ENCODE results near the gene NDUFAF2. TPM values are rescaled to one million over a fixed set of nuclear protein-coding genes. Genes with fewer than 3 reads are reported as not detected.
A peak's percentile ranks its signal among the peaks of the same experiment; 100 is the strongest.
"Not testable (repeated sequence)": the region's sequence is repeated elsewhere in the genome, so short reads cannot be mapped to it uniquely, and the experiment has no call there.

Gene NDUFAF2
- total RNA-seq, 1 donor, result 2.7 TPM

- no peak for DNase-seq (ENCODE audit: low read depth in 2 of 3, low spot score in 2 of 3)
These were observed 44.8 kb downstream of the NDUFAF2 start for GRCh38 chr5:60989790-60990189.

- no peak for DNase-seq (ENCODE audit: low read depth in 2 of 3, low spot score in 2 of 3)
These were observed 47.9 kb downstream of the NDUFAF2 start for GRCh38 chr5:60992871-60993270.

DNA sequence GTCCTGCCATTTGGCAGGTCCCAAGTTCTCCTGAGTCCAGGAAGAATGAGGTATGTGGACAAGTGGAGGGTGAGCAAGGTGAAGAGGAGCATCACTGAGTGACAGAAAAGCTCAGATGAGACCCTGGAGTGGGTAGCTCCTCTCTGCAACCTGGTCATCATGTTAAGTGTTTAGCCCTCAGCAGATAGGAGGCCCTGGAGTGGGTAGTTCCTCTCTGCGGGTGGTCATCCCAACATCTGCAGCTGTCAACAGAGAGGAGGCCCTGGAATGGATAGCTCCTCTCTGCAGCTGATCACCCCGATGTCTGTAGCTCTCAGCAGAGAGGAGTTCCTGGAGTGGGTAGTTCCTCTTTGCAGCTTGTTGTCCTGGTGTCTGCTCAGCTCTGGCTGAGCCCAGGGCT lies 48.4 kb downstream of the NDUFAF2 start:
- DNase-seq (ENCODE audit: low read depth in 2 of 3, low spot score in 2 of 3), result peak in 1 of 3 donors; percentile 10

- DNase-seq (ENCODE audit: low read depth in 2 of 3, low spot score in 2 of 3), result no peak
These were observed 49.0 kb downstream of the NDUFAF2 start for GRCh38 chr5:60993875-60994571.

- DNase-seq (ENCODE audit: low read depth in 2 of 3, low spot score in 2 of 3), result no peak
These were observed 51.4 kb downstream of the NDUFAF2 start for GRCh38 chr5:60996368-60996767.

DNA sequence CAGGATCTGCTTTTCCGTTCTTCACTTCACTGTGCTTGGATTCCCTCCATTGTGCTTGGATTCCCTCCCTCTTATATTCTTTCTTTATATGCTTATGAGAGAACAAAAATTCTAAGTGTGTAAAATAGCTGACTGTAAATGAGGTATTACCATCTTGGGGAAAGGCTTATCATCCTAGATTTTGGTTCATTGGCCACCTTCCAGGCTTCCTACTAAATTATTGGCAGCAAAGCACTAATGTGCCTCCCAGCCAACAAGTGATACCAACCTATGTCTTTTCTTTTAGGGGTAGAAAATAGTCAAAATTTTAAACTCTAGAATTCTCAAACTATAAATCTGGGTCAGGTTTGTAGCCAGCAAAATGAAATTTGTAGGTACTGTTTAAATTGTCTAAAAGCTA lies 52.7 kb downstream of the NDUFAF2 start:
- DNase-seq (ENCODE audit: low read depth in 2 of 3, low spot score in 2 of 3), result no peak

DNA sequence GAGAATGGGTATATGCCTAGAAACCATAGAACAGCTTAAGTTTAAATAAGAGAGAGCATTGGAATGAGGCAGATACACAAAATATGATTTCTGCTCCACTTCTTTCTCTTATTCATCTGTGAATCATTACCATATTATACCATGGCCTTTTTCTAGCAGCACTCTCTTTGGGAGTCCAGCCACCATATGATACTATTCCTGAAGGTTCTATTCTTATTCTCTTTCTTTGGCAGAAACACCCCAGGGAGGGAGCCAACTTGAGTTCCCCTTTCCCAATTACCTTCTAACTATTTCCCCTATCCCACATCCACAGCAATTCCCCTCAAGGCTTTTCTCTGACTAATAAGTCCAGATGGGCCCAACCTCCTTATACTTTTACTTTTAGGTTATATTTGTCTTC lies 55.9 kb downstream of the NDUFAF2 start:
- no peak for DNase-seq (ENCODE audit: low read depth in 2 of 3, low spot score in 2 of 3)

DNA sequence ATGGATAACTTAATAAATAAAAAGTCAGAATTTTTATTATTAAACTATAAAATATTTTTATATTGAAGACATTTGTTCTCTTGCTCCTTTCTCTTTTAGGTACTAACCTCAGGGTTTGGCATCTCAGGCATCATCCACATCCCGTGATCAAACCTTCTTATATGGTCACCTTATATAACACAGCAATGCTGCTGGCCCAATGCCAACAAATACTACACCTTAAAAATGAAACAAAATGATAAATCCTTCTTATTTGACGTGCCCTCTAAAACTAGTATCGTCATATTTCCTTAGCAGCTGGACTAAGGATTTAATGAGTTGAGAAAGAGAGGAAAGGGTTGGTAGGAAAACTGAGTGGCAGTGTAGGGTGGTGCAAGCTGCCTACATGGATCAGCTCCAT lies 56.6 kb downstream of the NDUFAF2 start:
- DNase-seq (ENCODE audit: low read depth in 2 of 3, low spot score in 2 of 3), result no peak

DNA sequence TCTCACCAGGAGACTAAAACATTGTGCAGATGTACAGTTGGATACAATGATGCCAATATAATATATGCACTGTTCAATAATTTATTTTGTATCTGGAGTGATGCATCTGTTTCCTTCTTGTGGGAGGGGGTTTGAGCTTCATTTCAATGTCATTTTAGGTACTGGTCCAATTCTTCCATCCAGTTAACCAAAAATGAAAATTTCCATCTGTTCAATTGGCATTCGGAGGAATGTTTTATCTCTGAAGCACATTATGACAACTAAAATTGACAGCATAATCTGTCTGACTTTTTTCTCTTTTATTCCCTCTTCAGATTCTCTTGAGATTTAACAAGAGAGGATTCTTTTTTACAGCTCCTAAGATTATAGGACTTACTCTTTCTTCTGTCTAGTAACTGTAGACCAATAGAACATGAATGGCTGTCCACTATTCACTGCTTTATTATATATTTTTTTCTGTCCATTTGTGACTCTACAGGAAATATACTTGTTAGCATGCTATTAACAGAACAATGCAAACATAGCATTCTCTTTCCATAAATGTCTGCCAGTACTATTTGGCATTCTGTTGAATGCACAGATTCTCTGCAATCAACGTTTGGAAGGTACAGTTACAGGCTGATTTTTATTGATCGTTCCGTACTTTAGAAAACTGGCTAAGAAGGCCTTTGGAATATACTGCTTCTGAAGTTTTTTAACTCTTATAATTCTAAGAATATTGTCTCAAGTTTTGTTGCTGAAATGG lies 57.8 kb downstream of the NDUFAF2 start:
- DNase-seq (ENCODE audit: low read depth in 2 of 3, low spot score in 2 of 3), result no peak

GRCh38 chr5:61004448-61004847 lies 59.4 kb downstream of the NDUFAF2 start:
- no peak for DNase-seq (ENCODE audit: low read depth in 2 of 3, low spot score in 2 of 3)

DNA sequence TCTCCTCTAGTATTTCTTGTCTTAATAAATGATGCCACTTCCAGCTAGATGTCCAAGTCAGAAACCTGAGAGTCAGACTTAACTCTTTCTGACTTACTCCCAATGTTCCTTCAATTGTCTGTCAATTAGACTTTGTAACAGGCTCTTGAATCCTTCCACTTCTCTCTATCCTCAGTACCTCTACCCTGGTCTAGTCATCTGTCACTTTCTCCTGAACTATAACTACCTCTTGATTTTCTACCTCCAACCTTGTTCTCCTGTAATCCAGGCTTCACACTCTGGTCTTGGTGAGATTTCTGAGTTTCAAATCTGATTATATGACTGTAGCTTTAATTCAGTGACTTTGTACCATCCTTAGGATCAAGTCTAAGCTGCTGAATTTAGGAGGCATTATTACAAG lies 64.9 kb downstream of the NDUFAF2 start:
- no peak for DNase-seq (ENCODE audit: low read depth in 2 of 3, low spot score in 2 of 3)

GRCh38 chr5:61010467-61011454 lies 65.8 kb downstream of the NDUFAF2 start:
- no peak for DNase-seq (ENCODE audit: low read depth in 2 of 3, low spot score in 2 of 3)

- no peak for DNase-seq (ENCODE audit: low read depth in 2 of 3, low spot score in 2 of 3)
These were observed 73.1 kb downstream of the NDUFAF2 start for GRCh38 chr5:61018062-61018461.

- no peak for DNase-seq (ENCODE audit: low read depth in 2 of 3, low spot score in 2 of 3)
These were observed 74.6 kb downstream of the NDUFAF2 start for GRCh38 chr5:61019642-61020041.

GRCh38 chr5:61020415-61020814 lies 75.4 kb downstream of the NDUFAF2 start:
- DNase-seq (ENCODE audit: low read depth in 2 of 3, low spot score in 2 of 3), result peak in 1 of 3 donors; percentile 3

GRCh38 chr5:61023131-61023530 lies 78.1 kb downstream of the NDUFAF2 start:
- DNase-seq (ENCODE audit: low read depth in 2 of 3, low spot score in 2 of 3), result no peak

GRCh38 chr5:61026004-61026403 lies 81.0 kb downstream of the NDUFAF2 start:
- no peak for DNase-seq (ENCODE audit: low read depth in 2 of 3, low spot score in 2 of 3)

DNA sequence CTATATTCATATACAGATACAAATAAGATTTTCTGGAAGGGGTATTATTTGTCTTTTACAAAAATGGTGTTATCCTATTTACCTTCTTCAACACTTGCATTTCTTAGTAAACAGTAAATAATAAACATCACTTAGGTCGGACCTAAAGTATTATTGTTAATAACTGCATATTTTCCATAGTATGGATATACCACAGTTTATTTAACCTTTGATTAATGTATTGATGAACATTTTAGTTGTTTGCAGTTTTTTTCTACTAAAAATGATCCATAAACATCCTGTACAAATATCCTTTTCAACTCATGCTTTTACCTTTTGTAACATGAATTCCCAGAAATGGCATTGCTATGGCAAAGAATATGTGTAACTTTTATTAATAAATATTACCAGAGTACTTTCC lies 83.4 kb downstream of the NDUFAF2 start:
- no peak for DNase-seq (ENCODE audit: low read depth in 2 of 3, low spot score in 2 of 3)

GRCh38 chr5:61029456-61030162 lies 84.6 kb downstream of the NDUFAF2 start:
- no peak for DNase-seq (ENCODE audit: low read depth in 2 of 3, low spot score in 2 of 3)

DNA sequence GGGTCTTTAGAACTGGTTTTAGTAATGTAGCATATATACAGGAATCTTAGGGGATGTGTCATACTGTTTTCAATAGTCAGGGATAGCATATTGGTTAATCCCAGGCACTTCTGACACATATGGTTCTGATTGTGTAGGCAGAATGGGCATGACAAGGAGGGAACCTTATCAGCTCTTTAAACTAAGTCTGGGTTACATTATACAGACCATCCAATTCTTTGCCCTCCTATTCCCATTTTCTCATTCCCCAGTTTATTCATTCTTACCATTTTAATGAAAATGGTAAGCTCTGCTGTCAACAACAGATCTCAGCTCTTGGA lies 85.1 kb downstream of the NDUFAF2 start:
- DNase-seq (ENCODE audit: low read depth in 2 of 3, low spot score in 2 of 3), result no peak

GRCh38 chr5:61031301-61031700 lies 86.3 kb downstream of the NDUFAF2 start:
- not testable (repeated sequence) for DNase-seq (ENCODE audit: low read depth in 2 of 3, low spot score in 2 of 3)
